ENCODE results near the gene TMEM164.

TMEM164 gene

GRCh38 chrX:110182865-110183264 lies 180.0 kb downstream of the TMEM164 start:
- CTCF ChIA-PET = interaction anchor here (1.2 kb wide), 1 partner anchor 36 kb away, joined by 4 read pairs; no protein-coding TSS in a partner anchor
- POLR2A ChIA-PET = interaction anchor here (1.2 kb wide), 1 partner anchor 135 kb away, joined by 5 read pairs; the partner anchor contains the start of gene AMMECR1
- no peak for DNase-seq (ENCODE audit: extremely low spot score)
- TF ChIP-seq BHLHE40 (IDR thresholded peaks at IDR 0.05; ENCODE audit: borderline replicate concordance) (no peak), ZNF384 (IDR thresholded peaks at IDR 0.05) (no peak), HDGF (IDR thresholded peaks at IDR 0.05; ENCODE audit: borderline replicate concordance) (no peak), FOXM1 (IDR thresholded peaks at IDR 0.05; ENCODE audit: borderline replicate concordance) (no peak), TARDBP (IDR thresholded peaks at IDR 0.05) (no peak), CTBP1 (IDR thresholded peaks at IDR 0.05; ENCODE audit: borderline replicate concordance) (no peak), FOXK2 (IDR thresholded peaks at IDR 0.05) (no peak), NFRKB (IDR thresholded peaks at IDR 0.05) (no peak)

- no peak for DNase-seq (ENCODE audit: extremely low spot score)
- ChIA-PET POLR2A (interaction anchor here (1.2 kb wide), 1 partner anchor 135 kb away, joined by 5 read pairs; the partner anchor contains the start of gene AMMECR1), CTCF (interaction anchor here (2.1 kb wide), 1 partner anchor 15 kb away, joined by 7 read pairs; no protein-coding TSS in a partner anchor)
- TF ChIP-seq L3MBTL2 (conservative IDR thresholded peaks at IDR 0.05) = no peak
- no peak for TF ChIP-seq NFRKB (IDR thresholded peaks at IDR 0.05)
- no peak for TF ChIP-seq FOXM1 (IDR thresholded peaks at IDR 0.05; ENCODE audit: borderline replicate concordance)
- no peak for TF ChIP-seq ZNF384 (IDR thresholded peaks at IDR 0.05)
- TF ChIP-seq CTBP1 (IDR thresholded peaks at IDR 0.05; ENCODE audit: borderline replicate concordance) = no peak
- TF ChIP-seq PKNOX1 (IDR thresholded peaks at IDR 0.05) = no peak
- TF ChIP-seq LEF1 (IDR thresholded peaks at IDR 0.05; ENCODE audit: borderline replicate concordance) = no peak
- TF ChIP-seq FOXK2 (IDR thresholded peaks at IDR 0.05) = no peak
- TF ChIP-seq SUZ12 (IDR thresholded peaks at IDR 0.05) = no peak
- no peak for TF ChIP-seq SP1 (IDR thresholded peaks at IDR 0.05)
- TF ChIP-seq HDGF (IDR thresholded peaks at IDR 0.05; ENCODE audit: borderline replicate concordance) = no peak
- no peak for TF ChIP-seq FOXA1 (IDR thresholded peaks at IDR 0.05)
- TF ChIP-seq ARNT (IDR thresholded peaks at IDR 0.05) = no peak
- TF ChIP-seq TARDBP (IDR thresholded peaks at IDR 0.05) = no peak
- TF ChIP-seq BHLHE40 (IDR thresholded peaks at IDR 0.05; ENCODE audit: borderline replicate concordance) = no peak
These were observed 180.4 kb downstream of the TMEM164 start for GRCh38 chrX:110183314-110183713.

- no peak for DNase-seq (ENCODE audit: extremely low spot score)
- POLR2A ChIA-PET = no interaction called here
- TF ChIP-seq SP1 (IDR thresholded peaks at IDR 0.05) (no peak), PKNOX1 (IDR thresholded peaks at IDR 0.05) (no peak), ZNF384 (IDR thresholded peaks at IDR 0.05) (no peak), LEF1 (IDR thresholded peaks at IDR 0.05; ENCODE audit: borderline replicate concordance) (no peak), SUZ12 (IDR thresholded peaks at IDR 0.05) (no peak), BHLHE40 (IDR thresholded peaks at IDR 0.05; ENCODE audit: borderline replicate concordance) (no peak), CTBP1 (IDR thresholded peaks at IDR 0.05; ENCODE audit: borderline replicate concordance) (no peak), ARNT (IDR thresholded peaks at IDR 0.05) (no peak), FOXA1 (IDR thresholded peaks at IDR 0.05) (no peak), NFRKB (IDR thresholded peaks at IDR 0.05) (no peak), ELF4 (IDR thresholded peaks at IDR 0.05) (no peak), FOXK2 (IDR thresholded peaks at IDR 0.05) (no peak), HDGF (IDR thresholded peaks at IDR 0.05; ENCODE audit: borderline replicate concordance) (no peak), TARDBP (IDR thresholded peaks at IDR 0.05) (no peak), L3MBTL2 (conservative IDR thresholded peaks at IDR 0.05) (no peak), FOXM1 (IDR thresholded peaks at IDR 0.05; ENCODE audit: borderline replicate concordance) (no peak)
- CTCF ChIA-PET = interaction anchor here (1.0 kb wide), 1 partner anchor 21 kb away, joined by 3 read pairs; no protein-coding TSS in a partner anchor
These were observed 186.0 kb downstream of the TMEM164 start for GRCh38 chrX:110188701-110189558.

GRCh38 chrX:110192516-110192915 lies 189.6 kb downstream of the TMEM164 start:
- TF ChIP-seq BHLHE40 (IDR thresholded peaks at IDR 0.05; ENCODE audit: borderline replicate concordance) = no peak
- TF ChIP-seq SP1 (IDR thresholded peaks at IDR 0.05) = no peak
- ChIA-PET POLR2A (no interaction called here), CTCF (interaction anchor here (0.7 to 1.1 kb wide), 2 partner anchors 17 to 24 kb away, joined by 3 read pairs; no protein-coding TSS in a partner anchor)
- no peak for DNase-seq (ENCODE audit: extremely low spot score)

- POLR2A ChIA-PET = interaction anchor here (1.1 kb wide), 1 partner anchor 34 kb away, joined by 3 read pairs; no protein-coding TSS in a partner anchor
- DNase-seq (ENCODE audit: extremely low spot score) = no peak
- TF ChIP-seq TARDBP (IDR thresholded peaks at IDR 0.05) (no peak), LEF1 (IDR thresholded peaks at IDR 0.05; ENCODE audit: borderline replicate concordance) (no peak), NFRKB (IDR thresholded peaks at IDR 0.05) (no peak), FOXA1 (IDR thresholded peaks at IDR 0.05) (no peak), BHLHE40 (IDR thresholded peaks at IDR 0.05; ENCODE audit: borderline replicate concordance) (no peak), HDGF (IDR thresholded peaks at IDR 0.05; ENCODE audit: borderline replicate concordance) (no peak), FOXK2 (IDR thresholded peaks at IDR 0.05) (no peak), FOXM1 (IDR thresholded peaks at IDR 0.05; ENCODE audit: borderline replicate concordance) (no peak), ELF4 (IDR thresholded peaks at IDR 0.05) (no peak), ZNF384 (IDR thresholded peaks at IDR 0.05) (no peak), L3MBTL2 (conservative IDR thresholded peaks at IDR 0.05) (no peak), SUZ12 (IDR thresholded peaks at IDR 0.05) (no peak), PKNOX1 (IDR thresholded peaks at IDR 0.05) (no peak), CTBP1 (IDR thresholded peaks at IDR 0.05; ENCODE audit: borderline replicate concordance) (no peak), ARNT (IDR thresholded peaks at IDR 0.05) (no peak), SP1 (IDR thresholded peaks at IDR 0.05) (no peak)
- CTCF ChIA-PET = no interaction called here
These were observed 192.1 kb downstream of the TMEM164 start for GRCh38 chrX:110194977-110195376.

All from HEK293T (cell line).